ENCODE data around the gene CLIC5.
A peak's percentile ranks its signal among the peaks of the same experiment; 100 is the strongest.

Gene CLIC5

DNA sequence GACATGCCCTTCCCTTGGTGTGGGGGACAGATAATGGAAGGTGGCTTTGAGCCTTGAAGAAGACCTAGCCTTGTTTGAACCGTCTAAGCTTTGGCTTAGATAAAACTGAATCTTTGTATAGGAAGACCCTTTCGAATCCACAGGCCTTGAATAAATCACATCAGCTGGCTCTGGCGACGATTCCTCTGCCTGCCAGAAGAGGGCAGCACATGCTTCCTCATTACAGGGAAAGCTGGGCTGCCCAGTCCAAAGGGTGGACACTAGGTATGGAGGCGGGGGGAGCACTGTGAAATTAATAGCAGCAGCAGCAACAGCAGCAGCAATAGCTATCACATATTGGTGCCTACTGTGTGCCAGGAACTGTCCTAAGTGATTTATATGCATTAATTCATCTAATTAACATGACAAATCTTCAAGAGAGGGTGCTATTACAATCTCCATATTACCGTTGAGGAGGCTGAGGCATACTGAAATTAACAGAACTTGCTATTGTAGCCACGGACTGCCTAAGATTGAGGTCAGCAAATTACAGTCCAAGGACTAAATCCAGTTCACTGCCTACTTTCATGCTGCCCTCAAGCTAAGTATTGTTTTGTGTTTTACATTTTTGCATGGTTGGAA, 85.1 kb downstream of the CLIC5 start:
- Histone ChIP-seq H3K4me1 (ENCODE audit: low read depth, poor library complexity, severe bottlenecking) (peaks cover 16% of the 10 kb centered on the region), H3K27me3 (ENCODE audit: insufficient read depth, low read depth) (no peaks in the 10 kb centered on the region), H4K20me1 (ENCODE audit: insufficient read depth) (no peaks in the 10 kb centered on the region; the same call in 1 of the 2 replicates), H3K79me2 (ENCODE audit: insufficient read depth, low read depth) (no peaks in the 10 kb centered on the region), H3K4me2 (no peak overlapping the region), H3K9ac (no peak overlapping the region), H3K36me3 (ENCODE audit: insufficient read depth) (no peaks in the 10 kb centered on the region), H2AFZ (ENCODE audit: low read depth) (peak overlapping the region; percentile 19; the same call in 1 of the 2 replicates), H3K4me3 (IDR thresholded peaks at IDR 0.05; ENCODE audit: insufficient read depth, low read depth, low read length) (no peak overlapping the region), H3K27ac (no peak overlapping the region)
- TF ChIP-seq, protein P1, sequence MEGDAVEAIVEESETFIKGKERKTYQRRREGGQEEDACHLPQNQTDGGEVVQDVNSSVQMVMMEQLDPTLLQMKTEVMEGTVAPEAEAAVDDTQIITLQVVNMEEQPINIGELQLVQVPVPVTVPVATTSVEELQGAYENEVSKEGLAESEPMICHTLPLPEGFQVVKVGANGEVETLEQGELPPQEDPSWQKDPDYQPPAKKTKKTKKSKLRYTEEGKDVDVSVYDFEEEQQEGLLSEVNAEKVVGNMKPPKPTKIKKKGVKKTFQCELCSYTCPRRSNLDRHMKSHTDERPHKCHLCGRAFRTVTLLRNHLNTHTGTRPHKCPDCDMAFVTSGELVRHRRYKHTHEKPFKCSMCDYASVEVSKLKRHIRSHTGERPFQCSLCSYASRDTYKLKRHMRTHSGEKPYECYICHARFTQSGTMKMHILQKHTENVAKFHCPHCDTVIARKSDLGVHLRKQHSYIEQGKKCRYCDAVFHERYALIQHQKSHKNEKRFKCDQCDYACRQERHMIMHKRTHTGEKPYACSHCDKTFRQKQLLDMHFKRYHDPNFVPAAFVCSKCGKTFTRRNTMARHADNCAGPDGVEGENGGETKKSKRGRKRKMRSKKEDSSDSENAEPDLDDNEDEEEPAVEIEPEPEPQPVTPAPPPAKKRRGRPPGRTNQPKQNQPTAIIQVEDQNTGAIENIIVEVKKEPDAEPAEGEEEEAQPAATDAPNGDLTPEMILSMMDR (conservative IDR thresholded peaks at IDR 0.05; ENCODE audit: low read depth, low read length), result peak; percentile 98

- Histone ChIP-seq H3K4me1 (ENCODE audit: low read depth, poor library complexity, severe bottlenecking) (peaks cover 24% of the 10 kb centered on the region), H3K79me2 (ENCODE audit: insufficient read depth, low read depth) (no peaks in the 10 kb centered on the region), H3K27me3 (ENCODE audit: insufficient read depth, low read depth) (no peaks in the 10 kb centered on the region), H3K27ac (no peak overlapping the region), H3K9ac (no peak overlapping the region), H4K20me1 (ENCODE audit: insufficient read depth) (no peaks in the 10 kb centered on the region; the same call in 1 of the 2 replicates), H3K36me3 (ENCODE audit: insufficient read depth) (no peaks in the 10 kb centered on the region), H3K4me2 (no peak overlapping the region), H2AFZ (ENCODE audit: low read depth) (peak overlapping the region; percentile 19; the same call in 1 of the 2 replicates), H3K4me3 (IDR thresholded peaks at IDR 0.05; ENCODE audit: insufficient read depth, low read depth, low read length) (no peak overlapping the region)
- TF ChIP-seq, protein P1 (conservative IDR thresholded peaks at IDR 0.05; ENCODE audit: low read depth, low read length), result no peak
Observed at GRCh38 chr6:45929421-45930361, 86.0 kb downstream of the CLIC5 start.

DNA sequence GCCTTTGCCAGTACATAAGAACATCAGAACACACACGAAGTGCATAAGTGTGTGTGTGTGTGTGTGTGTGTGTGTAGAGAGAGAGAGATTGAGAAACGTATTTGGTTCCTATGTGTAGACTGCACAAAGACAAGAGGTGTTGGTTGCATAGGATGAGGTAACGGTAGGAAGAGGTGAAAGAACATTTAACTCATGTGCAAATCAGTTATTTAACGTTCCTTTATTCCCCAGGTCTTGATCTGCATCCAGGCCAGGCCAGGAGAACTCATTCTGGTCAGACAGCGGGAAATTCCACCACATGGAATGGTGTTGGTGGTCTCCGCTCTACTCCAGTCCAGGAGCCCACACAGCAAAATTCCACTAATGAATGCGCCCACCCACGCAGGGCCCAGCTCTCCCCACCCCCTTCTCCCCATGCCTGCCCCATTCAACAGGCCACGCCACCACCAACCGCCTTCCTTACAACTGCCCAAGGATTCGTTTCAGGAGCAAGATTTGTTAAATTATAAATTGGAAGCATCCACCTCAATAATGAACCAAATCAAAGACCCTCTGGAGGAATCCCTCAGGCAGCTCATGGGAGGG, 86.8 kb downstream of the CLIC5 start:
- H3K4me2 ChIP-seq, result no peak overlapping the region
- no peaks in the 10 kb centered on the region for H3K27me3 ChIP-seq (ENCODE audit: insufficient read depth, low read depth)
- no peaks in the 10 kb centered on the region for H3K36me3 ChIP-seq (ENCODE audit: insufficient read depth)
- H3K4me1 ChIP-seq (ENCODE audit: low read depth, poor library complexity, severe bottlenecking), result peaks cover 32% of the 10 kb centered on the region
- H3K27ac ChIP-seq, result no peak overlapping the region
- TF ChIP-seq, protein P1 (conservative IDR thresholded peaks at IDR 0.05; ENCODE audit: low read depth, low read length), result no peak
- H4K20me1 ChIP-seq (ENCODE audit: insufficient read depth), result no peaks in the 10 kb centered on the region; the same call in 1 of the 2 replicates
- H3K4me3 ChIP-seq (IDR thresholded peaks at IDR 0.05; ENCODE audit: insufficient read depth, low read depth, low read length), result no peak overlapping the region
- H3K79me2 ChIP-seq (ENCODE audit: insufficient read depth, low read depth), result no peaks in the 10 kb centered on the region
- no peak overlapping the region for H2AFZ ChIP-seq (ENCODE audit: low read depth)
- H3K9ac ChIP-seq, result no peak overlapping the region

- no peak overlapping the region for H3K27ac ChIP-seq
- peaks cover 43% of the 10 kb centered on the region for H3K4me1 ChIP-seq (ENCODE audit: low read depth, poor library complexity, severe bottlenecking)
- TF ChIP-seq, protein P1 (conservative IDR thresholded peaks at IDR 0.05; ENCODE audit: low read depth, low read length), result no peak
- no peak overlapping the region for H2AFZ ChIP-seq (ENCODE audit: low read depth)
- H4K20me1 ChIP-seq (ENCODE audit: insufficient read depth), result no peaks in the 10 kb centered on the region; the same call in 1 of the 2 replicates
- H3K4me3 ChIP-seq (IDR thresholded peaks at IDR 0.05; ENCODE audit: insufficient read depth, low read depth, low read length), result no peak overlapping the region
- H3K79me2 ChIP-seq (ENCODE audit: insufficient read depth, low read depth), result no peaks in the 10 kb centered on the region
- no peak overlapping the region for H3K9ac ChIP-seq
- H3K36me3 ChIP-seq (ENCODE audit: insufficient read depth), result no peaks in the 10 kb centered on the region
- H3K4me2 ChIP-seq, result no peak overlapping the region
- no peaks in the 10 kb centered on the region for H3K27me3 ChIP-seq (ENCODE audit: insufficient read depth, low read depth)
Observed at GRCh38 chr6:45927421-45928320, 88.0 kb downstream of the CLIC5 start.
